ENCODE results near the gene MRPL11.

Gene MRPL11

DNA sequence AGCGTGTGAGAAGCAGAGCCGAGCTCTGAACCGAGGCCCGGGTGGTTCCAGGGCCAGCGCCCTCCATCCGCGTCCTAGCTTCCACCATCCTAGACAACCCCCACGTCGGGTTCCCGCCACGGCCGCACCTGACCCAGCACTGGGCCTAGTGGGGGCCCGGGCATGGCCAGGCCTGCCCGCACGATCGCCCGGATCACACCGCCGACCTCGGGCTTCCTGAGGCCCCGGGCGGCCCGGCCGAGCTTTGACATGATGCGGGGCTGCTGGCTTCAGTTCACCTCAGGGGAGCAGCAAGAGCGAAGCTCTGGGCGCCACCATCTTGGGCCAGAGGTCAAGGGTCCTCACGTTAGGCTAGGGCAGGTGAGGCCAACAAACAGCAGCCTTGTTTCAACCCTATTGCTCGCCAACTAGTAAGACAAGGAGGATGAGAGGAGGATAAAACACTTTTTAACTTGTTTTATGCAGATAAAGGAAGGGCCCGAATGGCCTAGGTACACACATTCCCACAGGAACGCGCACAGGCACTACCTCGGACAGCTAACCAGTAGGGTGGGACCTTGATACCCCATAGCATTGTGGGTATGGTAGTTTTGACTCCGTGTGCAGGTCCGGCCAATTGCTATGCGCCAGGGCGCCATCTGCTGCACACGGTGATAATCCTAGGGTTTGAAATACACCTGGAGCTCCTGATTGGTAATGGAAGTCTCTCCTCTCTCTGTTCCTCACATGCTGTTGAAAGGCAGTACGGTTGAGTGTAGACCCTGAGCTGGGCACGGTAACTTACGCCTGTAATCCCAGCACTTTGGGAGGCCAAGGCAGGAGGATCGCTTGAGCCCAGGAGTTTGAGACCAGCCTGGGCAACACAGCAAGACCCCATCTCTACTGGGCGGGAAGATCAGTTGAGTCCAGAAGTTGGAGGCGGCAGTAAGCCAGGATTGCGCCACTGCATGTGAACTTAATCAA, at the start of gene MRPL11:
Gene MRPL11 (minus strand): TSS at position 345 of the 963 bp plus-strand sequence. CDS start 94 bp downstream, at position 251.
- DNase-seq (ENCODE audit: low read depth in 2 of 2) = peak; percentile 70 to 88

DNA sequence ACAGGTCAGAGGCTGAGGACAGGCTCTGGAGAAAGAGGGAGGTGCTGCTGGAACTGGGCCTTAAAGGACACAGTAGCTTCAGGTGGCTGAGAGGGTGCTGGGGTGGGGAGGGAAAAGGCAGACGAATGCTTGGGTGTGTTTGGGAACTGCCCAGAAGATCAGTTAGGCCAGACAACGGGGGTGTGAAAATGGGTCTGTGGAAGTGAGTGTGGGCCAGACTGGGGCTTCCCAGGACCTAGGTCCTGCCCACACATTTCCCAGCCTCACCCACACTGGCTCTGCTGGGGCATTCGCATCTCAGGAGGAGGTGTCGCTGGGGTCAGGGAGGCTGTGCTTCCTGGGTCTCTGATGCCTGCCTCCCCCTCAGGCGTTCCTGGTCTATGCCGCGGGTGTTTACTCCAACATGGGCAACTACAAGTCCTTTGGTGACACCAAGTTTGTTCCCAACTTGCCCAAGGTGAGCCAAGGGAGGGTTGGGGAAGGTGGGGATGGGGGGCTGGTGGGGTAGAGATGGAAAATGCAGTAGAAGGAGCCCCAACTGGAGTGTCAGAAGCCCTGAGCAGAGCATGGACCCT, 46.2 kb upstream of the MRPL11 start:
- no peak for DNase-seq (ENCODE audit: low read depth in 2 of 2)

DNA sequence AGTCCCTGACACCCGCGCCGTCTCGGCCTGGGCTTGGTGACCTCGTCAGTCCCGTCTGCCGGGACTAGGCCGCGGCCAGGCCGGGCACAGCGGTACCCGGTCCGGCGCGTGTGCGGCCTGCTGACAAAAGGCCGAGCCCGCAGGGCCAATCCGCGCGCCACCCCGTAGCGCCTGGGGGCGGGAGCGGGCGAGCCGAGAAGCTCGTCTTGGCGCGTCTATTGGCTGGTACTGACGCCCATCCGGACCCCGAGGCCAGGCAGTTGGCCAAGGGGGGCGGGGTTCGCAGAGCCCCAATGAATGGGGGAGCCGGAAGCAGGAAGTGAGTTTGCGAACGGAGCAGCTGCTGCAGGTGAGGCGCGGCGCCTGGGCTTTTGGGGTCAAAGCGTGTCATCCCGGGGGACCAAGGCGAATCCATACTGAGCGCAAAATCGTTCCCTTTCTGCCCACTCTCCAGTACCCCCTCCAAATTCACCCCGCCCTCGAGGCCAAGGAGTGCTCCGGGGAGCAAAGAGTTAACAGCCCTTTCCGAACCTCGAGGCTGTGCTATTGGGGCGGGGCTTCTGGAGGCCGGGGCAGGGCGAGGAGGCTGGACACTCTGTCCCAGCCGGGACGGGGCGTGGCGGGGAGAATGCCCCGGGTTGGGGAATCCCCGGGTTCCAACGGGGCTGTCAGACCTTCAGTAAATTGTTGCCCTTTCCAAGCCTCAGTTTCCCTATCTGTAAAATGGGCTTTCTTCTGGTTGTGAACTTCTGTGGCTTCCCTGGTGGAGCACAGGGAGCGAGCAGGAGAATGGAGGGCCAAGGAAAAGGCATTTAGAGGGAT, 41.7 kb upstream of the MRPL11 start, which contains the start of gene DPP3:
Gene DPP3 (plus strand): TSS at position 318 of the 822 bp plus-strand sequence. CDS start 1,767 bp downstream, outside the sequence.
- peak; percentile 87 to 95 for DNase-seq (ENCODE audit: low read depth in 2 of 2)

DNA sequence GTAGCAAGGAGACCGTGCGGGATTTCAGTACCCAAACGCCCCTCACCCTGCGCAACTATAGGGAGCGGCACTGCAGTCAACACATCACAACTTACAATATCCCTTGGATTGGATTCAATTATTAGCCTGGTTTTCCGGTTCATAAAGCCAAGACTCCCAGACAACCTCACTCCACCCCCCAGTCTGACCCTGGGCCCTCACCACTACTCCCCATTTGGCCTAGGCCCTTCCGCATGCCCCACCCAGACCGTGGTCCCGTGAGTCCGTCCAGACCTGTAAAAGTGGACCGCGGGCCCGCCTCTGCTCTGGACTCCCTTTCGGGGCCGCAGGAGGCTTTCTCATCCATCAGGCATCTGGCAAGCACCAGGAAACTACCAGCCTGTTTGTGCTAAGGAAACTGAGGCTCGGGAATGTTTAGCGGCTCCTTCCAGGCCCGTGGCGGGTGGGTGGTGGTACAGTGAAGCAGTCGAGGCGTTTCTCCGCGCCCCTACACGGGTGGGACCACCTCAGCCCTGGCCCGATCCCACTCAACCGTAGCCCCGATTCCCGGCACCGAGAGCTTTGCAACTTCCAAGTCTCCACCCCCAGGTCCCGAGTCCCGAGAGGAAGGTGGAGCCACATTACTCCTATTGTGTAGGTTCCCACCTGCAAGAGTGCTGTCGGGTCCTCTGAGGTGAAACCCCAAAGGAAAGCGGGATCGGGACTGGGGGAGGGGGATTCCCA, 40.9 kb upstream of the MRPL11 start:
- peak in 1 of 2 experiments; percentile 15 for DNase-seq (ENCODE audit: low read depth in 2 of 2)

DNA sequence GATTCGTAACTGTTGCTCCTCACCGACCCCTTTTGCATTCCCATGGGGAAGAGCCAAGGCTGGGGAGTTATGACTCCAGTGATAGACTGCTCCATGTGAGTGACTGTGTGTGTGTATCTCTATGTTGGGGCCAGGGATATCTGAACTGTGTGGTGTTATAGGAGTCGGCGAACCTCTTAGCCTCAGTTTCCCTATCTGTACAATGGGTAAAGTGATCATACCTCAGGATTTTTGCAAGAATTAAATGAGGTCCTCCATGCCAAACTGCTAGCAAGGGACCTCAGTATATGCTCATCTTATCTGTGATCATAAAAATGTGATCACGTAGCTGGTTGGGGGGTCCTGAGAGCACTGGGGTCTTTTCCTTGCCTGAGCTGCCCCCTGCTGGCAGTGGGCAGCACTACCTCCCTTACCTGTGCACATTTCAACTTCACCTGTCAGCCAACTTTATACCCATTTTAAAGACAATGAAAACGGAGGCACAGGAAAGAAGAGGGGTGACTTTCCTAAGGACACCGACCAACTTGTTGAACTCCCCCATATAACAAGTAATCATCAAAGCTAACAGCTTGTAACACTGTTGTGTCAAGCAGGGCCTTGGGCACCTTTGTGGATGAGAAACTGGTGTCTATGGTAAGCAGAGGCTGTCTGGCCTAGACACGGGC, 40.2 kb upstream of the MRPL11 start:
- no peak for DNase-seq (ENCODE audit: low read depth in 2 of 2)

DNA sequence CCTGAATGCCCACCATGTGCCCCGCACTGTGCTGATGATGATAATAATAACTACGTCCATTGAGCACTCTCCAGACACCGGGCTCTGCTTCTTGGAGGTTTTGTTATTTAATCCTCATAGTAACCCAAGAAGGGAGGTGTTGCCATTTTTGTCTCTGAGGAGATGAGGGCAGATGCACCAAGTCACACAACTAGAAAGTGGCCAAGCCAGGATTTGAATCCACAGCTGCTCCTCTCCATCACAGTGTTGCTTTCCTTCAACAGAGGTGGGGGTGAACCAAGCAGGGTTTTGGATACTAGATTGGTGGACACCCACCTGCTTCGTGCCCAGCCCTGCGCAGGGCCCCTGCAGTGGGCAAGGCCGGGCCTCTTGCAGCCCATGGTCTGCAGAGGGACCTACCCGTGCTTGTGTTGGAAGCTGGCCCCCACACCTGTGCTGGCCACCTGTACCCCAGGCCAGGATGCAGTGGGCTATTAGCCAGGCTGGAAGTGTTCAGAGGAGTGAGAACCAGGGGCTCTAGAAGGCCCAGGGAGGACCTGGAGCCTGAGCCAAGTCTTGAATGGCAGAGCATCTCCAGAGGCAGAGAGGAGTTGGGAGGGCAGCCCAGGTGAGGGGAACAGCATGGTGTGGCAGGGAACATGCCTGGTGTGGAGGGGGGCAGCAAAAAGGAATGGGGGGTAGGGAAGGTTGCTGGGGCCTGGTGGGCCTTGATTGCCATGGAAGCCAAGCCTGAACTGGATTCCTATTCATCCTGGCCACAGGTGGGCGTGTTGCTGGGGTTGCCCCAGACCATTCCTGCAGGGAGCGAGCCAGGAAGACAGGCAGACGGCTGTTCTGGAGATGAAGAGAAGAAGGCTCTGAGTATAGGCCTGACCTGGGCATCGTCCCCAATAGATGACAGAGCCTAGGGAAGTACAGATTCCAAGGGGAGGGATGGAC, 38.9 kb upstream of the MRPL11 start:
- no peak for DNase-seq (ENCODE audit: low read depth in 2 of 2)

DNA sequence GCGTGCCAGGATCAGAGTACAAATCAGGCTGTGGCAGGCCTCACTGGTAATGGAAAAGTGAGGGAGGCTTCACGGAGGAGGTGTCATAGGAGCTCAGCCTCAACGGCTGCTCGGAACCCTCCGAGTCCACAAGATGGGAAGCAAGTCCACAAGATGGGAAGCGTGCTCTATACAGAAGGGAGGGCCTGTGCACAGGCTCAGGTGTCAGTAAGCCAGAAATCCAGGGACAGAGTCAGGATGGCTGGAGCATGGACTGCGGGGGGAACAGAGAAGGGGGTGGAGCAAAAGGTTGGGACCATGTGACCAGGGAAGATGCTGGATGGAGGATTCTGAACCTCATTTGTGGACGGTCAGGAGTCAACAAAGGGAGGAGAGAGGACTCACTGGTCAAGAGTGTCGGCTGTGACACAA, 38.2 kb upstream of the MRPL11 start:
- DNase-seq (ENCODE audit: low read depth in 2 of 2) = no peak

DNA sequence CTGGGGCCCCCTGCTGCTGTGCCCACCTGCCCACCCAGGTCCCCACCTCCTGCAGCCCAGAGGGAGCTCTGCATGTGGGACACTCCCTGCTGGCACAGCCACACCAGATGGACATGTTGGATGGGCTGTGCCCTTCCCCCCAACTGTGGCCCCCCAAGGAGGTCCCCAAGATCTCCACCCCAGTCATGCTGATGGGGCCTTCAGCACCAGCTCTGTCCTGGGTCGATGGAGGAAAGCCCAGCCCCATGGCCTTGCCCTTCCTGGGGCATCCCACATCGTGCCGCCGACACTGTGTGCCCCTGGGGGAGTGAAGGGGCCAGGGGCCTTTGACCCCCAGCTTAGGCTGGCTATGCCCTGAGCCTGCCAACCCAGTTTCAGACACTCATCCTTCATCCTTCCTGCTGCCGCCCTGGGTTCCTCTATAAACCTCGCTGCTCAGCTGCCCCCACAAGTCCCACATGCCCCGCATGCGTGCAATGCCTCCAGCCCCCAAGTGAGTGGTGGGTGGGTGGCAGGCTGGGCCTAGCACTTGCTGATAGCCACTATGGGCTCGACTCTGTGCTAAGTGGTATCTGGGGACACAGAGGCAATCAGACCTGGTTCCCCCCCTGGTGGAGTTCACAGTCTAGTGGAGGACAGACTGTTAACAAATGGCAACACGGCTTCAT, 37.7 kb upstream of the MRPL11 start:
- no peak for DNase-seq (ENCODE audit: low read depth in 2 of 2)

DNA sequence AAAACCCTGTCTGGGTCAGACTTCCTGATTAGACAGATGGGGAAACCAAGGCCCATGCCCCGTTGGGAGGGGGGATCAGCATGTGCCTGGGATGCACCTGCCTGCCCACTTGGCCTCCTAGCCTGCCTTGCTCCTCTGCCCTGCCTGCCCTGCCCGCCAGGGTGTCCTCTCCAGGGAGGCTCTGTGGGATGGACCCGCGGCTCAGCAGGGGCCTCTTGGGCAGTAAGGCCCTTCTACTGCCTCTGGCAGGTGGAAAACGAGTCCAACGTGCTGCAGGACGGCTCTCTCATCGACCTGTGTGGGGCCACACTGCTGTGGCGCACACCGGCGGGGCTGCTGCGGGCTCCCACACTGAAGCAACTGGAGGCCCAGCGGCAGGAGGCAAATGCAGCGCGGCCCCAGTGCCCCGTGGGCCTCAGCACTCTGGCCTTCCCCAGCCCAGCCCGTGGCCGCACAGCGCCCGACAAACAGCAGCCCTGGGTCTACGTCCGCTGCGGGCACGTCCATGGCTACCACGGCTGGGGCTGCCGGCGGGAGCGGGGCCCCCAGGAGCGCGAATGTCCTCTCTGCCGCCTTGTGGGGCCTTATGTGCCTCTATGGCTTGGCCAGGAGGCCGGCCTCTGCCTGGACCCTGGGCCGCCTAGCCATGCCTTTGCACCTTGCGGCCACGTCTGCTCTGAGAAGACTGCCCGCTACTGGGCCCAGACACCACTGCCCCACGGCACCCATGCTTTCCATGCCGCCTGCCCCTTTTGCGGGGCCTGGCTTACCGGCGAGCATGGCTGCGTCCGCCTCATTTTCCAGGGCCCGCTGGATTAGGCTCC, 36.9 kb upstream of the MRPL11 start:
- no peak for DNase-seq (ENCODE audit: low read depth in 2 of 2)

DNA sequence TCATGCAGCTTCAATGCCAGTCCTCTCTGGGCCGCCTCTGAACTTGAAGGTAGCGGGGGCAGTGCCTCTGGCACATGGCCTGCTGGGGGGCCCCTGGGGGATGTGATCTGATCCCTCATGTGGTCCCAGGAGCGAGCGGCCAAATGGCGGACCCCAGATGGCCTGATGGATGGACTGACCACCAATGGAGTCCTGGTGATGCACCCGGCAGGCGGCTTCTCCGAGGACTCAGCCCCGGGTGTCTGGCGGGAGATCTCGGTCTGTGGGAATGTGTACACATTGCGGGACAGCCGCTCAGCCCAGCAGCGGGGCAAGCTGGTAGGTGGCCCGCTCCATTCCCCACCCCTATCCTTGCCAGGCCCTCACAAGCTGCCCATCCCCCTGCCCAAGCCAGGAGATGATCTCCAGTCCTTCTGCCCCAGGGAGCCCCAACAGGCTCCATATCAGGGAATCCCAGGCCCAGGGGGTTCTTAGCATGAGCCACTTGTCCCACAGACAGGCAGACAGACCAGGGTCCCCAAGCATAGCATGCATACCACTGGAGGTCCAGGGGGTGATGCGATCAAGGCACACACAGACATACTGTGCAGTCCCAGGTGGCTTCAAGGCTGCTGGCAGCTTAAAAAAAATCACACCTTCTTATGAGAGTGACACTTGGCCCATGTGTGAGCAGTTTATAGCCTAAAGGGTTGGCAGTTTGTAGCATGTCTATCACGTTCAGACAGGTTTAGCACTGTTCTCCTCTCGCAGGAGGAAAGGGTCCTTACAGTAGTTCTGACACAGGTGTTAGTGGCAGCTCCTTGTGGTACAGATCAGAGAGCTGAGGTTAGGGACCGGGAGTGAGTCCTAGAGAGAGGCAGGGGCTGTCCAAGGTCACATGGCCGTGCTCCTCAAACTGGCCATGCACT, 35.2 kb upstream of the MRPL11 start:
- DNase-seq (ENCODE audit: low read depth in 2 of 2) = no peak

DNA sequence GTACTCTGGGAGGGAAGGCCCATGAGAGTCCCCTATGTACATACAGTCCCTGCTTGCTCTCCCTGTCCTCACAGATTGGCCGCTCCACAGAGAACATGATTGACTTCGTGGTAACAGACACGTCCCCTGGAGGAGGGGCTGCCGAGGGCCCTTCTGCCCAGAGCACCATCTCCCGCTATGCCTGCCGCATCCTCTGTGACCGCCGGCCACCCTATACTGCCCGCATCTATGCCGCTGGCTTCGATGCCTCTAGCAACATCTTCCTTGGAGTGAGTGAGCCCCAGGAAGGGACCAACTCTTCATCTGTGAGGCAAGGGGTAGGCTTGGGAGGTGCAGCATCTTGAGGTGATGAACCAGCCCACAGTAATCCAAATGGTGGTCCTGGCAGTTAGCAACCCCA, 34.5 kb upstream of the MRPL11 start:
- no peak for DNase-seq (ENCODE audit: low read depth in 2 of 2)

DNA sequence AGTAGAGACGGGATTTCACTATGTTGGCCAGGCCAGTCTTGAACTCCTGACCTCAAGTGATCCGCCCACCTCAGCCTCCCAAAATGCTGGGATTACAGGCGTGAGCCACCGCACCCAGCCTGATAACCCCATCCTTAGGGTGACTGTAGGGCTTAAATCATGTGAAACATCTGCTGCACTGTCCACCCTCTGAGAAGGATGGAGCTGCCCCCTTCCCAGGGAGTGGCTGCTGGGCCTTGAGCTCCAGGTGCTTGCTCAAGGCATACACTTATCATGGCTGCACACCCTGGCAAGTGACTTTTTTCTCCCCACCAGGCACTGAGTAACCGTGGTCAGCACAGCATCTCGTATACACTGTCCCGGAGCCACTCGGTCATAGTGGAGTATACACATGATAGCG, 33.4 kb upstream of the MRPL11 start:
- DNase-seq (ENCODE audit: low read depth in 2 of 2) = no peak

DNA sequence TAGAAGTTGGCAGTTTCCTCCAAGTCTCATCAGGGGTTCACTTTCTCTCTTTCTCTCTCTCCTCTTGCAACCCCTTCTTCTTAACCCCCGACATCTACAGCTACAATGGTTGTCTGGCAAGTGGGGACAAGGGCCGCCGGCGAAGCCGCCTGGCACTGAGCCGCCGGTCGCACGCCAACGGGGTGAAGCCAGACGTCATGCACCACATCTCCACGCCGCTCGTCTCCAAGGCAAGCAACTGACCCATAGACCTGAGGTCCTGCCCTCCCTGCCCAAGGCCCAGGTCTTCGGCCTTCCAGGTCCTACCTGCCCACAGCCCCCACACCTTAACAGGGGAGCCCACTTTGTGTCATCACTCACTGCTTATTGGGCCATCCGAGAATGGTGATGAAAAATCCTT, 32.5 kb upstream of the MRPL11 start:
- no peak for DNase-seq (ENCODE audit: low read depth in 2 of 2)

DNA sequence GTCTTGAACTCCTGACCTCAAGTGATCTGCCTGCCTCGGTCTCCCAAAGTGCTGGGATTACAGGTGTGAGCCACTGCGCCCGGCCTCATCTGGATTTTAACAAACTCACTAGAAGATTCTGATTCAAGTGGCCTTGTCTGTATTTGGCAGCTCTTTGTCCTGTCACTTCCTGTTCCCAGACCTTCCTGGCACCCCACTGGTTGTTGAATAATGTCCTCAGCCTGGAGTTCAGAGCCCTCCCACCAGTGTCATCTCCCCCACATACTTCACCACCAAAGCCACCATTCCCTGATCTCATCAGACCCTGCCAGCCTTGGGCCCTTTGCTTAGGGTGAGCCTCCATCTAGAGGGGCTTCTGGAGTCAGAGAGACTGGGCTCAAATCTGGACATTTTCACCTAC, 31.4 kb upstream of the MRPL11 start:
- DNase-seq (ENCODE audit: low read depth in 2 of 2) = no peak

DNA sequence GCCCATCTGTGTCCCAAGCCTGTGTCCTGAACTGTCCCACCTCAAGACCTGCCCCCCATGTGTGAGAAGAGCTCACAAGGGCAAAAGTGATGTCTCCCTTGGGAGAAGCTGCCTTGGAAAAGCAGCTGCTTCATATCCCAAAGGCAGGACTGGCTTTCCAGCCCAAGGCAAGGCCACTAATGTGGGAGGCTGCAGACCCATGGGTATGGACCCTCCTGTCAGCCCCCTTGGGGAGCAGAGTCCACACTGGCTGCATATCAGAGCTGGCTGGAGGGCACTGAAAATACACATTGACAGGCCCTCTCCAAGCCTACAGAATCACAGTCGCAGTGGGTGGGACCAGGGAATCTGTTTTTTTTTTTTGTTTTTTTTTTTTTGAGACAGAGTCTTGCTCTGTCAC, 30.8 kb upstream of the MRPL11 start:
- DNase-seq (ENCODE audit: low read depth in 2 of 2) = no peak

DNA sequence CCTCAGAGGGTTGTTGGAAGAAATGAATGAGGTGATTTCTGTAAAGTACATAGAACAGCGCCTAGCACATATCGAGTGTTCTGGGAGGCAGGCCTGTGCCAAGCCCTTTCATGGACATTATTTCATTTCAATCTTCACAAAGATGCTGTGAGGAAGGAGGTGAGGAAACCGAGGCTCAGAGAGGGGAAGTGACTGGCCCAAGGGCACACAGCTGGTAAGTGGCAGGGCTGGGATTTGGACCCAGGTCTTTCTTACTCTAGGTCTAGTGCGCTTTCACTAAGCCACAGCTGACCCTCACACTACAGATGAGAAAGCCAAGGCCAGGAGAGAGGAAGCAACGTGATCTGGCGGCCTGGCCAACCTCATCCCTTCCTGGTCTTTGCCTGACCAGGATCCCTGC, 30.0 kb upstream of the MRPL11 start:
- DNase-seq (ENCODE audit: low read depth in 2 of 2) = no peak

DNA sequence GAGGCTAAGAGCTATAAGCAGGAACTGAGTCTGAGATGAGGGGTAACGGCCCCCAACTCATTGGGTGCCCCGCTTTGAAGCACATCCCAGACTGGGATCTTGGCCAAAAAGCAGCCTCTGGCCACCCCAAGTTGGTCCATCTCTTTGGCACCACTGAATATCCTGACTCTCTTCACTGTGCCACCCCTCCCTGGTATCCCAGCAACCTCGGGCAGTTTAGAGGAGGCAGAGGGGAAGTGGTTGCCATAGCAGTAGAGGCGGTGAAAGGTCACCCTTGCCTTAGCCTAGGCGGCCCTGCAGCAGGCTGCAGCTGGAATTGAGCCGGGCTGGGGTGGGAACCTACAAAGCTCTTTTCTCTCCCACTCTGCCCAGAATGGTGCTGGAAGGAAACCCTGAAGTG, 29.1 kb upstream of the MRPL11 start:
- no peak for DNase-seq (ENCODE audit: low read depth in 2 of 2)

Measured in stimulated activated CD4-positive, alpha-beta T cell treated with anti-CD3 and anti-CD28 coated beads, Interleukin-12 subunit alpha, Interleukin-12 subunit beta, amount 100 ng/mL, for 24 hours (primary cell).